ENCODE results near the gene MSLN.
A peak's percentile ranks its signal among the peaks of the same experiment; 100 is the strongest.
"Not testable (repeated sequence)": the region's sequence is repeated elsewhere in the genome, so short reads cannot be mapped to it uniquely, and the experiment has no call there.

Gene MSLN

GRCh38 chr16:735982-736453 lies 24.5 kb upstream of the MSLN start:
- DNase-seq (ENCODE audit: low spot score), result no peak

DNA sequence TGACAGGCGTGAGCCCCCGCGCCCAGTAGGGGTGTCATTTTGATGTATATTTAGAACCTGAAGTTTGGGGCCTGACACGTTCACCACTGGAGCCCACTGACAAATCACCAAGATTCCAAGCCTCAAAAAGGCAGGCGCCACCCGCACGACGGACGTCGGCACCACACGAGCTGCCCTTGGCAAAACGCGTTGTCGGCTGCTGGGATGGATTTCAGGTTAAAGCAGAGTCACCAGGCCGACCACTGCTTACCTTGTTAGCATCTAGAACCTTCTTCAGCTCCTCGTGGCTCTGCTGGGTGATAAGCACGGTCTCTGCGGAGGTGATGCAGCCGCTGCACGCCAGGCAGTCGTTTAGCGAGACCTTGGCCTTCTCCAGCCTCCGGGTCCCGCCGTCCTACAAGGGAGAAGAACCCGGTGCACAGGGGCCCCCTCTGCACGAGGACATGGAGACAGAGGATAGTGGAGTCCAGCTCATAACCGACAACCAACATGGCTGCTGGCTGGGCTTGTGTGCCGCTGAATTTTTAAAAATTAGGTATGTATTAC lies 23.5 kb upstream of the MSLN start:
- DNase-seq (ENCODE audit: low spot score), result no peak

GRCh38 chr16:739560-740458 lies 20.7 kb upstream of the MSLN start:
- no peak for DNase-seq (ENCODE audit: low spot score)

GRCh38 chr16:740459-740763 lies 20.1 kb upstream of the MSLN start:
- DNase-seq (ENCODE audit: low spot score), result no peak

- DNase-seq (ENCODE audit: low spot score), result peak; percentile 93
Measured at GRCh38 chr16:740764-741505, 19.6 kb upstream of the MSLN start, which contains the start of gene CIAO3. CIAO3 (minus strand) TSS chr16:740997; CDS start chr16:740985, 12 bp downstream.

GRCh38 chr16:741986-742629 lies 18.4 kb upstream of the MSLN start:
- DNase-seq (ENCODE audit: low spot score), result no peak

DNA sequence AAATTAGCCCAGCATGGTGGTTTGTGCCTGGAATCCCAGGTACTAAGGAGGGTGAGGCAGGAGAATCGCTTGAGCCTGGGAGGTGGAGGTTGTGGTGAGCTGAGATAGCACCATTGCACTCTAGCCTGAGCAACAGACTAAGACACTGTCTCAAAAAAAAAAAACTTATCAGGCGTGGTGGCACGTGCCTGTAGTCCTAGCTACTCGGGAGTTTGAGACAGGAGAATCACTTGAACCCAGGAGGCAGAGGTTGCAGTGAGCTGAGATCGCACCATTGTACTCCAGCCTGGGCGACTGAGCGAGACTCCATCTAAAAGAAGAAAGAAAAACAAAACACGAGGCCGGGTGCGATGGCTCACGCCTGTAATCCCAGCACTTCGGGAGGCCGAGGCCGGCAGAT lies 17.6 kb upstream of the MSLN start:
- DNase-seq (ENCODE audit: low spot score), result not testable (repeated sequence)

GRCh38 chr16:743794-744500 lies 16.6 kb upstream of the MSLN start:
- no peak for DNase-seq (ENCODE audit: low spot score)

- DNase-seq (ENCODE audit: low spot score), result no peak
Measured at GRCh38 chr16:745739-746138, 14.8 kb upstream of the MSLN start.

DNA sequence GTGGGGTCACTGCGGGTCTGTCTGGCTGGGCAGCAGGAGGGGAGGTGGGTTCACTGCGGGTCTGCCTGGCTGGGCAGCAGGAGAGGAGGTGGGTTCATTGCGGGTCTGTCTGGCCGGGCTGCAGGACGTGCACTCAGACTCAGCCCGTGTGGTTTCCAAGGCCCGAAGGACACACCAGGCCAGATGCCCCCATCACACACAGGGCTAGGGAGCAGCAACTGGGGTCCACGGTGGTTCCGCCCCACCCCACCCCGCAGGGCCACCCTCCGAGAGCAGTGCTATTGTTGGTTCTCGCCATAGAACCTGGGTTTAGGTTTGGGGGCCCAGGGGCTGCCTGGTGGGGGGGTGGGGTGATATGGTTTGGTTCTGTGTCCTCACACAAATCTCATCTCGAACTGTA lies 13.9 kb upstream of the MSLN start:
- DNase-seq (ENCODE audit: low spot score), result no peak

GRCh38 chr16:747978-748746 lies 12.4 kb upstream of the MSLN start:
- DNase-seq (ENCODE audit: low spot score), result no peak

DNA sequence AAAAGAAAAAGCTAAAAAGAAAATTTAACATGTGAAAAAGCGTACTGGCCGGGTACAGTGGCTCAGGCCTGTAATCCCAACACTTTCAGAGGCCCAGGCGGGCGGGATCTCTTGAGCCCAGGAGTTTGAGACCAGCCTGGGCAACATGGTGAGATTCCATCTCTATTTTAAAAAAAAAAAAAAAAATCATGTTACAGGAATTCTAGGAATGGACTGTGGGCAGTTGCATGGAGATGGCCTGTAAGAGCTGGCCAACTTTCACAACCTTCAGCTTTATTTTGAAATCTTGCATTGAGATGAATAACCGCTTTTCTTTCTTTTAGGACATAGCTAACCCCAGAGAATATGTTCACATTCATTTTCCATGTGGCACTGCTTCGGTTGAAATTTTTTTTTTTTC lies 11.5 kb upstream of the MSLN start:
- DNase-seq (ENCODE audit: low spot score), result no peak

DNA sequence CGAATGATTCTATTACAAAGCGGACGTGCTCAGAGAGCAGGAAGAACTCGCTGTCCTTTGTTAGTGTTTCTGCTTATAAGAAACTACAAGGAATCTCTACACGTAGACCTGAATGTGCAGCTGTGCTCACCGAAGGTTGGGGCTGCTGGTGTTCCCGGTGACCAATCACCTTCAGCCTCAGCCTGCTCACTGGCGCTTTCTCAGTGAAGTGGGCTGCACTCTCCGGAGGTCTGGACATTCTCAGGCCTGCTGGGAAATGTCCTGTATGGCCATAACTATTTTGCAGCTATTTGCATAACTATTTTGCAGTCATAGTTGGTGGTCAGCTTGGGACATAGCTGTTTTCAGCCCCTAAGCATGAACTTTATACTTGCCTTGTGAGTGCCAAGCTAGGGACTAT lies 10.0 kb upstream of the MSLN start:
- DNase-seq (ENCODE audit: low spot score), result no peak

- DNase-seq (ENCODE audit: low spot score), result no peak
Measured at GRCh38 chr16:751152-752006, 9.2 kb upstream of the MSLN start.

- DNase-seq (ENCODE audit: low spot score), result no peak
Measured at GRCh38 chr16:752007-752312, 8.6 kb upstream of the MSLN start.

- not testable (repeated sequence) for DNase-seq (ENCODE audit: low spot score)
Measured at GRCh38 chr16:754121-754607, 6.4 kb upstream of the MSLN start.

DNA sequence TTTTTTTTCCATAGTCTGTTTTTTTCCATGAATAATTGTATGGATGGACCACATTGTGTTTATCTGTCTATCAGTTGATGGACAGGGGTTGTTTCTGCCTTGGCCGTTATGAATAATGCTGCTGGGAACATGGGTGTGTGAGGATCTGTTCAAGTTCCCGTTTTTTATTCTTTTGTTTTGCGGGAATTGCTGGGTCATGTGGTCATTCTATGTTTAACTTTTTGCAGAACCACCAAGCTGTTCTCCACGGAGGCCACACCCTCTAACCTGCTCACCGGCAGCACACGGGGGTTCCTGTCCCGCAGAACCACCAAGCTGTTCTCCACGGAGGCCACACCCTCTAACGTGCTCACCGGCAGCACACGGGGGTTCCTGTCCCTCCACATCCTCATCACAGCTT lies 5.9 kb upstream of the MSLN start:
- no peak for DNase-seq (ENCODE audit: low spot score)

- no peak for DNase-seq (ENCODE audit: low spot score)
Measured at GRCh38 chr16:756428-756827, 4.1 kb upstream of the MSLN start.

GRCh38 chr16:759110-759910 lies 1.2 kb upstream of the MSLN start:
- DNase-seq (ENCODE audit: low spot score), result no peak

Data from left forelimb (tissue), 1 donor.